Measurements from ENCODE around the gene ASAH2B.
A peak's percentile ranks its signal among the peaks of the same experiment; 100 is the strongest.

ASAH2B gene

GRCh38 chr10:50807851-50808776 lies 68.4 kb downstream of the ASAH2B start:
- H4K8ac ChIP-seq (ENCODE audit: low read length): no peak overlapping the region
- no peak overlapping the region for H2AFZ ChIP-seq (ENCODE audit: low read depth, low read length)
- no peak overlapping the region for H4K91ac ChIP-seq (ENCODE audit: low read length)
- H2AK5ac ChIP-seq (ENCODE audit: low read length, severe bottlenecking): no peak overlapping the region
- H3K4ac ChIP-seq (ENCODE audit: low read depth in 1 of 2, low read length in 2 of 2): no peak overlapping the region
- no peak overlapping the region for H3K23ac ChIP-seq (ENCODE audit: low read length in 2 of 2)
- no peaks in the 10 kb centered on the region for H3K36me3 ChIP-seq (ENCODE audit: control insufficient read depth in 1 of 2, insufficient read depth in 2 of 2, low read depth in 1 of 2, low read length in 2 of 2)
- no peak overlapping the region for H3K14ac ChIP-seq (ENCODE audit: low read length in 2 of 2)
- H2BK5ac ChIP-seq (ENCODE audit: low read depth, low read length, poor library complexity, severe bottlenecking): no peak overlapping the region
- peak overlapping the region; percentile 78 for H3K9ac ChIP-seq (ENCODE audit: low read length)
- no peak overlapping the region for H3K27ac ChIP-seq (ENCODE audit: low read length, poor library complexity, severe bottlenecking)
- H3K4me2 ChIP-seq (ENCODE audit: low read length, poor library complexity, severe bottlenecking): no peak overlapping the region
- H2BK120ac ChIP-seq (ENCODE audit: low read depth, low read length): no peak overlapping the region
- no peak overlapping the region for H2BK15ac ChIP-seq (ENCODE audit: low read depth, poor library complexity, severe bottlenecking)
- peak overlapping the region in 1 of 2 experiments; percentile 27 for H3K4me3 ChIP-seq (ENCODE audit: insufficient read depth in 1 of 2, low read depth in 1 of 2, low read length in 2 of 2)
- peak; percentile 4 for DNase-seq
- H3K9me3 ChIP-seq (ENCODE audit: control insufficient read depth, low read length): no peaks in the 10 kb centered on the region
- no peak overlapping the region for H3K18ac ChIP-seq (ENCODE audit: low read depth in 1 of 2, low read length in 2 of 2)
- H2BK12ac ChIP-seq (ENCODE audit: low read length in 2 of 2): no peak overlapping the region
- H3K79me1 ChIP-seq (replicated peaks; ENCODE audit: low read length, poor library complexity, severe bottlenecking): no peaks in the 10 kb centered on the region
- peaks cover 2% of the 10 kb centered on the region for H3K4me1 ChIP-seq (ENCODE audit: control insufficient read depth, insufficient read depth, low read depth, low read length)
- no peaks in the 10 kb centered on the region for H3K27me3 ChIP-seq (ENCODE audit: control insufficient read depth in 1 of 2, insufficient read depth in 1 of 2, low read length in 2 of 2)
- WGBS: 13% methylated on average over 1 of the region's 1 CpG
